ENCODE data around the gene MEIOSIN. TPM values are rescaled to one million over a fixed set of nuclear protein-coding genes. Genes with fewer than 3 reads are reported as not detected.

MEIOSIN gene
- total RNA-seq, 2 experiments from 2014 or later, result not detected

DNA sequence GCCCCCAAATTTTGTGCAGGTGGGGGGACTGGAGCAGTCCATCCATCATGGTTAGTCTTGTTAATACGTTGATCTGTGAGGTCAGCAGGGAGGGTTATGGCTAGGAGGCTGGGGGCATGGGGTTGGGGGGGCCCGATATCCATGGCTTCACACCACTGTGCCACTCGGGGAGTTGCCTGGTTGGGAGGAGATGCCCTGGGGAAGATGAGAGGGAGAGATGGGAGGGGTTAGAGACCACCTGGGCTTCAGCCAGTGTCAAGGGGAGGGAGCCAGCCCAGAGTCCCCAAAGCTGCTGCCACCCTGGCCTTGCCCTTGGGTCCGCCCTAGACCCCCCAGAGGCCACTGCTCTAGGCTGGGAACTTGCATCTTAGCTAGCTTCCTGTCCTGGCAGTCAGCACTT lies 50.9 kb downstream of the MEIOSIN start:
- H3K4me1 Mint-ChIP-seq (ENCODE audit: low read depth), result peaks cover 9% of the 10 kb centered on the region
- no peak for DNase-seq
- H3K36me3 Mint-ChIP-seq, result peaks cover 30% of the 10 kb centered on the region
- H3K27ac Mint-ChIP-seq, result no peak overlapping the region
- intact Hi-C loops (cut with micrococcal nuclease), result no loop called here
- no peaks in the 10 kb centered on the region for H3K9me3 Mint-ChIP-seq
- H3K27me3 Mint-ChIP-seq, result peaks cover 14% of the 10 kb centered on the region
- ChIA-PET POLR2A (no interaction called here), CTCF (interaction anchor here (2.8 kb wide), 1 partner anchor 15 kb away, joined by 14 read pairs; no protein-coding TSS in a partner anchor)
- no peak overlapping the region for H3K4me3 Mint-ChIP-seq

DNA sequence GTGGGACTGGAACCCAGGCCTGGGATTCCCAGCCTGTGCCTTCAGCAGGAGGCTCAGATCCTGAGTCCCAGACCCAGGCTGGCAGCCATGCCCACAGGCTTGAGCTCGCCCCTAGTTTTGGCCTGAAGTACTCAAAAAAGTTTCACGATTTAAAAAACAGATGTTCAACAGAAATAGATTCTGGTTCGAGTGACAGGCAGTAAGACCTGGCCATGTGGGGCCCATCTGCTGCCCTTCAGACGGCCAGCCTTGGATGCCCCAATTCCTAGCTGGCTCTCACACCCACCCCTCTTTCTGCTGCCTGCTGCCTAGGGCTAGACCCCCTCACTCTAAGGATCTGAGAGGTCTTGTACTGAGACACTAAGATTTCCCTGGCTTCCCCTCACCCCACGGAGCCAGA lies 51.9 kb downstream of the MEIOSIN start:
- no peak for DNase-seq
- ChIA-PET CTCF (interaction anchor here (1.0 kb wide), 2 partner anchors 10 to 14 kb away, joined by 3 read pairs; no protein-coding TSS in a partner anchor), POLR2A (no interaction called here)
- H3K4me1 Mint-ChIP-seq (ENCODE audit: low read depth), result no peaks in the 10 kb centered on the region
- H3K9me3 Mint-ChIP-seq, result no peaks in the 10 kb centered on the region
- H3K27ac Mint-ChIP-seq, result no peak overlapping the region
- H3K4me3 Mint-ChIP-seq, result no peak overlapping the region
- intact Hi-C loops (cut with micrococcal nuclease), result no loop called here
- H3K27me3 Mint-ChIP-seq, result peaks cover 8% of the 10 kb centered on the region
- peaks cover 38% of the 10 kb centered on the region for H3K36me3 Mint-ChIP-seq

DNA sequence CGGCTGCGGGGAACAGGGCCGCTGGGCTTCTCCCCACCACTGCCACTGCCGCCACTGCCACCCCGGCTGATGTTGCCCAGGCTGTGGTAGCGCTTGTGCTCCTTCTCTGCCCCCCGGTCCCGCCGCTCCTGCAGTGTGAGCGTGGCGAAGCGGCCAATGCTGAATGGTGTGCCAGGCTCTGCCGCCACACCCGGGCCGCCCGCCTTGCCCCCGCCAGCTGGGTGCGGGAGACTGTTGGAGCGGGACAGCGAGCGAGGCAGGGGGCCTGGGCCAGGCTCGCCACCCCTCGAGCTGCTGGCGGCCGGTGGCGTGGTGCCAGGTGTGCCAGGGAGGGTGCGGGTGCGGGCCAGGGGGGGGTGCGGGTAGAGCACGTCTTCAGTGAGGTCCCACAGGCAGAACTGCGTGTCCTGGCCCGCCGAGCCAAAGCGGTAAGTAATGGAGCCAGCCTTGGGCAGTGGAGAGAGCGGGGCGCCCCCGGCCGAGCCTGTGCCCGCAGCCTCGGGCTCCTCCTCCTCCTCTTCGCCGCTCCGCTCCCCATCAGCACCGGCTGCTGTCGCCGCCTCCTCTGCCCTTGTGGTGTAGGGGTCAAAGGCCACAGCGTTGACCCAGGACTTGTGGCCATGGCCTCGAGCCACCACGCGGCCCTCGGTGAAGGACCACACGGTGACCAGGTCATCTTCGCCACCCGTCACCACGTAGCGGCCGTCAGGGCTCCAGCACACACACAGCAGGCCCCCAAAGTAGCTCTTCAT lies 52.7 kb downstream of the MEIOSIN start:
- ChIA-PET POLR2A (no interaction called here), CTCF (no interaction called here)
- Mint-ChIP-seq H3K36me3 (peaks cover 42% of the 10 kb centered on the region), H3K27me3 (peaks cover 3% of the 10 kb centered on the region), H3K4me1 (ENCODE audit: low read depth) (peaks cover 4% of the 10 kb centered on the region), H3K27ac (no peak overlapping the region), H3K9me3 (no peaks in the 10 kb centered on the region), H3K4me3 (no peak overlapping the region)
- intact Hi-C loops (cut with micrococcal nuclease), result no loop called here
- no peak for DNase-seq

DNA sequence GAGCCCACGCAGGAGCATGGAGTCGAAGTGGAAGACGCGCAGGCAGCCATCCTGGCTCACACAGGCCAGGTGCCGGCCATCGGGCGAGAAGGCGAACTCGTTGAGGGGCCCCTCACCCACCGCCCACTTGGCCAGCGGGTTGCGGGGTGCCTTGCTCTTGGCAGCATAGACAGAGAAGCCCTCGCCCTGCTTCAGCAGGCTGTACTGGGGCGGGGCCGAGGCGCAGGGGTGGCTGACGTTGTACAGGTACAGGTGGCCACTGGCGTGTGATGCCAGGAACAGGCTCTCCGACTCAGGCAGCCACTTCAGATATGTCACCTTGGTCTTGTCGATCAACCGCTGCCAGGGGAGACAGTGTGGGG lies 53.3 kb downstream of the MEIOSIN start:
- intact Hi-C loops (cut with micrococcal nuclease), result no loop called here
- Mint-ChIP-seq H3K27me3 (peaks cover 1% of the 10 kb centered on the region), H3K4me1 (ENCODE audit: low read depth) (peaks cover 10% of the 10 kb centered on the region), H3K9me3 (no peaks in the 10 kb centered on the region), H3K4me3 (no peak overlapping the region), H3K27ac (no peak overlapping the region), H3K36me3 (peaks cover 44% of the 10 kb centered on the region)
- ChIA-PET CTCF (no interaction called here), POLR2A (no interaction called here)
- no peak for DNase-seq

DNA sequence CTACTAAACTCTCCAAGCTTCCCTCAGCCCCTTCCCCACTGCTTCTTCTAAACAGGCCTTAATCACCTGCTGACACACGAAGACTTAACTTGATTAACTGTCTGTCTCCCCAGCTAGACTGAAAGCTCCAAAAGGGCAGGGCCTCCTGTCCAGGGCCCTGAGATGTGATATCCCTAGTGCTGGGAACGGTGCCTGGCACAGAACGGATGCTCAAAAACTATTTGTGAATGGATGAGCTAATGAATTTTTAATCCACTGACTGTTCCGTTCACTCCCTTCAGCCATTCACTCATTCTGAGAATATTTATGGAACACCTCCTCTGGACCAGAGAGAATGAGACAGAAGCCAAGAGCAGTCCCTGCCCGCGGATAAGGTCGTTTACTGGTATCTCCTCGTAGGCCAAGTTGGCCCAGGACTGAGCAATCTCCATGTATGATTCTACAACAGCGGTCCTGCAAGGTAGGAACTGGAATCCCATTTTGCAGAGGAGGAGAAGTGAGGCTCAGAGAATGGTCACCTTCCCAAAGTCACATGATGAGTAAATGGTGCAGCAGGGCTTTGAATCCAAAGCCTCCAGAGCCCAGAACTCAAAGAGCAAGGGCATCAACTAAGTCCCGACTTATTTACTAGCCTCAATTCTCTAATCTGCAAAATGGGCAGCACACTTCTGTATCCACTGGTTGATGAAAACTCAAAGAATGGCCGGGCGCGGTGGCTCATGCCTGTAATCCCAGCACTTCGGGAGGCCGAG lies 56.0 kb downstream of the MEIOSIN start:
- H3K36me3 Mint-ChIP-seq, result peaks cover 47% of the 10 kb centered on the region
- no peaks in the 10 kb centered on the region for H3K9me3 Mint-ChIP-seq
- H3K27ac Mint-ChIP-seq, result no peak overlapping the region
- peaks cover 8% of the 10 kb centered on the region for H3K27me3 Mint-ChIP-seq
- DNase-seq, result no peak
- intact Hi-C loops (cut with micrococcal nuclease), result no loop called here
- POLR2A ChIA-PET, result no interaction called here
- peaks cover 26% of the 10 kb centered on the region for H3K4me1 Mint-ChIP-seq (ENCODE audit: low read depth)
- CTCF ChIA-PET, result interaction anchor here (1.2 to 2.1 kb wide), 3 partner anchors 10 to 28 kb away, joined by 4 to 5 read pairs (median 4); no protein-coding TSS in a partner anchor
- H3K4me3 Mint-ChIP-seq, result no peak overlapping the region

DNA sequence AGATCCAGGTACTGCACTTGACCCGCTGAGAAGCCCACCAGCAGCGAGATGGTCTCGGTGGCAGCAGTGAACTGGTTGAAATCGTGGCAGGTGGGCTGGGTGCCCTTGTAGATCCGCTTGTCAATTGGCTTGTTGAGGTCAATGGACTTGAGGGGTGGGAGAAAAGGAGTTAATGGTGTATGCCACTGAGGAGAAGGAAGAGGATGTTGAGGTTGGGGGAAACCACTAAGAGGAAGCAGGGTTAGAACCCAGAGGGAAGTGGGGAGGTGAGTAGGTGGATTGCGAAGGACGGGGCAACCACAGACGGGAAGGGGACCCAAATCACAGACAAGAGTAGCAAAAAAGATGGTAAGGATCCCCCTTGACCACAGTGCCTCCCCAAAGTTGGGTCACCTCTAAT lies 57.7 kb downstream of the MEIOSIN start:
- H3K27ac Mint-ChIP-seq, result peak overlapping the region; percentile 7
- H3K36me3 Mint-ChIP-seq, result peaks cover 47% of the 10 kb centered on the region
- intact Hi-C loops (cut with micrococcal nuclease), result loop anchor here (1.0 kb wide), 1 partner anchor 21 kb away; no protein-coding TSS in a partner anchor
- H3K4me1 Mint-ChIP-seq (ENCODE audit: low read depth), result peaks cover 30% of the 10 kb centered on the region
- H3K9me3 Mint-ChIP-seq, result no peaks in the 10 kb centered on the region
- peak; percentile 55 for DNase-seq
- peaks cover 16% of the 10 kb centered on the region for H3K27me3 Mint-ChIP-seq
- ChIA-PET CTCF (interaction anchor here (0.9 to 1.4 kb wide), 4 partner anchors 8 to 26 kb away, joined by 3 to 5 read pairs (median 4); partner anchors contain the start of gene SIX5), POLR2A (no interaction called here)
- H3K4me3 Mint-ChIP-seq, result peak overlapping the region; percentile 94

DNA sequence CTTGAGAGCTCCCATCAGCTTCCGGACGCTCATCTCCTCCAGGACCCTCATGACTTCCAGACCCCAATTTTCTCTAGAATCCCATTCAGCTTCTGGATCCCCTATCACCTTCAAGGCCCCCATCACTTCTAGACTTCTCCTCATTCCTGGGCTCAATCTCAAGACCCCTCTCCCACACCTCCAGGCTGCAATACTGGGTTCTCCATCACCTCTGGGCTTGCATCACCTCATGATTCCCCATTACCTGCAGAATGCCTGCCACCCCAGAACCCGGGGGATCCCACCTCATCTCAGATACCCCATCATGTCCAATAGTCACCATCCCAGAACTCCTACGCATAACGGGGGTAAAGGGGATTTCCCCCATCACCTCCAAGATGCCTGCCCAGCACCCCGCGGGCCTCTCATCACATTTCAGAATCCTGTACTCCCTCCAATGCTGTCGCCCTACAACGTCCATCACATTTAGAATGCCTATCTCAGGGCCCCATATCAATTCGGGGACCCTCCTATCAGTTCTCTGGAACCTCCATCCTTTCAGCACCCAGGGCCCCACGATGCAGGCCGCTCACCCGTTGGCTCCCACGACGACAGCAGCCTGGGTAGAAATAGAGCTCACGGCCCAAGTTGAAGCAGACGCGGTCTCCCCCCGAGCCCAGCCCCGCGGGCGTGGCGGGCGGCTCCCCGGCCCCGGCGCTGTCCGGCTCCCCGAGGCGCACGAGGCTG lies 58.7 kb downstream of the MEIOSIN start:
- ChIA-PET CTCF (interaction anchor here (1.0 to 2.4 kb wide), 4 partner anchors 13 to 25 kb away, joined by 3 to 16 read pairs (median 4); partner anchors contain the start of gene SIX5), POLR2A (interaction anchor here (1.1 to 1.4 kb wide), 3 partner anchors 20 to 71 kb away, joined by 3 read pairs; partner anchors contain the start of gene SIX5)
- Mint-ChIP-seq H3K27me3 (peaks cover 18% of the 10 kb centered on the region), H3K9me3 (no peaks in the 10 kb centered on the region), H3K36me3 (peaks cover 40% of the 10 kb centered on the region), H3K4me3 (peak overlapping the region; percentile 94), H3K4me1 (ENCODE audit: low read depth) (peaks cover 30% of the 10 kb centered on the region), H3K27ac (peak overlapping the region; percentile 78)
- DNase-seq, result peak; percentile 40
- intact Hi-C loops (cut with micrococcal nuclease), result loop anchor here (1.0 to 2.0 kb wide), 3 partner anchors 22 to 75 kb away; partner anchors contain the start of gene SYMPK

DNA sequence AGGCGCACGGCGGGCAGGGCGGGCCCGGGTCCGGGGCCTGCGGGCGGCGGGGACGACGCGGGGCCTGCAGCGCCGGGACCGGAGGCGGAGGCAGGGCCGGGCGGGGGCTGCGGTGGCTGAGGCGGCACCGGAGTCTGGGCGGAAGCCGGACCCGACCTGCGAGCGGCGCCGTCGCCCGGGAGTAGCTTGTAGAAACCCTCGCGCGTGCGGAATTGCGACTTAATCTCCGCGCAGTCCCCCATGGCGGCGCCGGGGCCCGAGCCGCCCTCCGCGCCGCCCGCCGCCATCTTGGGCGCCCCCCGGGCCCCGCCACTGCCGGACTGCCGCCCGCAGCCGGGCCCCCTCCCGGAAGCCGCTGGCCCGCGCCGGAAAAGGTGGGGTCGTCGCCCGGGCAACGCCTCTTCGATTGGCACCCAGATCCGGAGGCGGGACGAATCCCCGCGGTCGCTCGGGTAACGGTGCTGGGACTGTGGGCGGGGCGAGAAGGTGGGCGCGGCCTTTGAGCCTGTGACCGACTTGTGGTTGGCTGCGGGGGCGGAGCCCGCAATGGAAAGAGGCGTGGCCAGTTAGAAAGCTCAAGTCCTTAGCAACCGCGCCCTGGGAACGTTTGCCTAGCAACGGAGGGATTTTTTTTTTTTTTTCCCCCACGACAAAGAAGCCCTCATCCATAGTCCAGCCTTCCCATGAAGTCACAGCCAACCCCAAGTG lies 59.4 kb downstream of the MEIOSIN start, which contains the start of gene DMWD:
DMWD (minus strand) TSS at position 376 of the 708 bp plus-strand sequence; CDS start at position 287, 89 bp downstream.
- DNase-seq, result peak; percentile 100
- Mint-ChIP-seq H3K27ac (peak within 1 kb of the TSS; percentile 79), H3K9me3 (no peaks in the 10 kb centered on the region), H3K27me3 (peaks cover 18% of the 10 kb centered on the region), H3K4me3 (peak within 1 kb of the TSS; percentile 94), H3K4me1 (ENCODE audit: low read depth) (peaks cover 30% of the 10 kb centered on the region), H3K36me3 (peaks cover 33% of the 10 kb centered on the region)
- CTCF ChIA-PET, result interaction anchor here (0.5 to 2.4 kb wide), 4 partner anchors 23 to 1691 kb away, joined by 3 to 16 read pairs (median 4); partner anchors contain the start of genes KPTN and SIX5
- POLR2A ChIA-PET, result interaction anchor here (0.7 to 1.4 kb wide), 4 partner anchors 13 to 71 kb away, joined by 3 read pairs; partner anchors contain the start of gene SIX5
- intact Hi-C loops (cut with micrococcal nuclease), result loop anchor here (1.0 to 2.0 kb wide), 3 partner anchors 13 to 75 kb away; partner anchors contain the start of gene SYMPK

DNA sequence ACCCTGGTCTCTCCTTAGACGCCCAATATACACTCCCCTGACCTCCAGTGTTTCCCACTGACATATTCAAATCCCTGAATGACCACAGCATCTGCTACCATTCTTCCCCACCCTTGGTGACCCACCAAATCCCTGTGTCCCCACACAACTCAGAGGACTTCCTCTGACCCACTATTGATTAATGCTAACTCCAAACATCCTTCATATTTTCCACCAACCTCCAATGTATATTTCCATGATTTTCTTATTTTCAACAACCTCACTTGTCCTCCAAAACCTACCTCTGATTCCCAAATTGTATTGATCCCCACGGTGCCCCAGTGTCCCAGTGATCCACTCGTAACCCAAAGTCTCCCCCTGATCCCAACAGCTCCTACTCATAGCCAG lies 59.9 kb downstream of the MEIOSIN start:
- peak overlapping the region; percentile 79 for H3K27ac Mint-ChIP-seq
- CTCF ChIA-PET, result interaction anchor here (0.5 to 2.4 kb wide), 4 partner anchors 23 to 1691 kb away, joined by 3 to 16 read pairs (median 4); partner anchors contain the start of genes KPTN and SIX5

DNA sequence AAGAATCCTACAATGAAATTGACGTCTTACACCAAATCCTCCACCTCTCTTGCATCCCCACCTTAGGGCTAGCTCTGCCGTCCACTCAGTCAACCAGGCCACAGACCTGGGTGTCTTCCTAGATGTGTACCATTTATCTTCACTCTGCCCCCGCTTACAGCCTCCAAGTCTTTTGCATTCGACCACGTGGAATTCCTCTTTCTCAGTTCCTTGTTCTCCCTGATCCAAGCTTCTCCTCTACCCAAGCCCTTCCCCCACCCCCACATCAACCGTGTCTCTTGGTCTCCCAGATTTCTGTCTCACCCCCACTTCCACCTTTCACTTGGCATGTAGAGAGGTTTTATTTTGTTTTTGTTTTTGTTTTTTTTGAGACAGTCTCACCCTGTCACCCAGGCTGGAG lies 60.6 kb downstream of the MEIOSIN start:
- Mint-ChIP-seq H3K4me3 (peak overlapping the region; percentile 10), H3K9me3 (no peaks in the 10 kb centered on the region), H3K27me3 (peaks cover 24% of the 10 kb centered on the region), H3K27ac (no peak overlapping the region), H3K4me1 (ENCODE audit: low read depth) (peaks cover 32% of the 10 kb centered on the region), H3K36me3 (peaks cover 20% of the 10 kb centered on the region)
- POLR2A ChIA-PET, result no interaction called here
- intact Hi-C loops (cut with micrococcal nuclease), result loop anchor here (1.0 to 2.0 kb wide), 2 partner anchors 15 to 69 kb away; partner anchors contain the start of gene SYMPK
- DNase-seq, result no peak
- CTCF ChIA-PET, result interaction anchor here (2.0 to 2.4 kb wide), 2 partner anchors 23 to 24 kb away, joined by 6 to 16 read pairs; partner anchors contain the start of gene SIX5

More for the DNA sequence above, 59.9 kb downstream of the MEIOSIN start:
- intact Hi-C loops (cut with micrococcal nuclease), result loop anchor here (1.0 to 2.0 kb wide), 2 partner anchors 14 to 70 kb away; partner anchors contain the start of gene SYMPK
- Mint-ChIP-seq H3K27me3 (peaks cover 21% of the 10 kb centered on the region), H3K36me3 (peaks cover 27% of the 10 kb centered on the region), H3K4me3 (peak overlapping the region; percentile 68), H3K9me3 (no peaks in the 10 kb centered on the region), H3K4me1 (ENCODE audit: low read depth) (peaks cover 30% of the 10 kb centered on the region)
- DNase-seq, result no peak
- POLR2A ChIA-PET, result interaction anchor here (0.7 to 1.4 kb wide), 4 partner anchors 14 to 70 kb away, joined by 3 read pairs; partner anchors contain the start of gene SIX5

DNA sequence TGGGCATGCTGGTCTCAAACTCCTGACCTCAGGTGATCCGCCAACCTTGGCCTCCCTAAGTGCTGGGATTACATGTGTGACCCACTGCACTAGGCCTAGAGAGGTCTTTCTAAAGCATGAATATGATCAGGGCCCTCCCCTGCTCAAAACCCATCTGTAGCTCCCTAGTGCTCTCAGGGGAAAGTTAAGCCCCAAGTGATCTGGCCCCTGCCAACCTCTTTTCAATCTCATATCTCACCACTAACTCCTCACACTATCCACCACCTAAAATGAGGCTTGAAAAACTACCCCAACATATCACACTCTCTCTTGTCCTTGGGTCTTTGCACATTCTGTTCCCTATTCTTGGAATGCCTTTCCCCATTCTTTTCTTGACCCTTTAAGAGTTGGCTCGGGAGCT lies 61.4 kb downstream of the MEIOSIN start:
- Mint-ChIP-seq H3K4me3 (no peak overlapping the region), H3K27ac (peak overlapping the region; percentile 30), H3K9me3 (no peaks in the 10 kb centered on the region), H3K4me1 (ENCODE audit: low read depth) (peaks cover 36% of the 10 kb centered on the region), H3K27me3 (peaks cover 27% of the 10 kb centered on the region), H3K36me3 (peaks cover 13% of the 10 kb centered on the region)
- CTCF ChIA-PET, result interaction anchor here (0.9 to 2.9 kb wide), 4 partner anchors 10 to 25 kb away, joined by 3 to 24 read pairs (median 4); partner anchors contain the start of gene SIX5
- intact Hi-C loops (cut with micrococcal nuclease), result no loop called here
- POLR2A ChIA-PET, result no interaction called here
- no peak for DNase-seq

Measured in activated CD4-positive, alpha-beta memory T cell treated with anti-CD3 and anti-CD28 coated beads for 36 hours (primary cell).